Small intestine (tissue), 7 donors: ENCODE measurements around the gene ROPN1B. TPM values are rescaled to one million over a fixed set of nuclear protein-coding genes. Genes with fewer than 3 reads are reported as not detected.
"Not testable (repeated sequence)": the region's sequence is repeated elsewhere in the genome, so short reads cannot be mapped to it uniquely, and the experiment has no call there.

Experiments used
- DNase-seq, 2 donors: peaks; one replicate each; pipeline versions ENCODE4 v3.0.0 to v3.0.0-alpha.2; 2013
- FAIRE-seq: peaks from 2 replicates; lab custom pipeline; 2012; peaks lifted over from hg19 to GRCh38; lab: Jason Lieb, UNC
- H3K27ac ChIP-seq, 3 donors: one replicate each; pipeline ENCODE4 v1.5.1; 2013; ENCODE audit warnings: low read length in 2 of 3, mild to moderate bottlenecking in 2 of 3, control low read depth in 1 of 3, inconsistent platforms in 1 of 3, low read depth in 1 of 3, moderate library complexity in 1 of 3
- H3K27me3 ChIP-seq, 3 donors: one replicate each; pipeline ENCODE4 v1.6.1; 2013; ENCODE audit warnings: low read length in 3 of 3, inconsistent platforms in 1 of 3; ENCODE audit not compliant: control insufficient read depth in 3 of 3, insufficient read depth in 3 of 3
- H3K36me3 ChIP-seq, 3 donors: one replicate each; pipeline ENCODE4 v1.6.1; 2013; ENCODE audit warnings: low read length in 3 of 3, inconsistent platforms in 1 of 3, low read depth in 1 of 3, mild to moderate bottlenecking in 1 of 3, moderate library complexity in 1 of 3; ENCODE audit not compliant: control insufficient read depth in 3 of 3, insufficient read depth in 2 of 3
- H3K4me1 ChIP-seq, 3 donors: one replicate each; pipeline ENCODE4 v1.6.1; 2013; ENCODE audit warnings: low read length in 2 of 3, inconsistent platforms in 1 of 3, low read depth in 1 of 3, mild to moderate bottlenecking in 1 of 3, moderate library complexity in 1 of 3; ENCODE audit not compliant: control insufficient read depth in 3 of 3, insufficient read depth in 2 of 3
- H3K4me3 ChIP-seq, 3 donors: one replicate each; pipeline ENCODE4 v1.5.1; 2013; ENCODE audit warnings: low read length in 3 of 3, control low read depth in 1 of 3, inconsistent platforms in 1 of 3, low read depth in 1 of 3, mild to moderate bottlenecking in 1 of 3, moderate library complexity in 1 of 3
- H3K9me3 ChIP-seq, 2 donors: one replicate each; pipeline ENCODE4 v1.6.1; 2013; ENCODE audit warnings: low read depth in 1 of 2, low read length in 1 of 2; ENCODE audit not compliant: control insufficient read depth in 2 of 2, insufficient read depth in 1 of 2
- WGBS, 3 donors: extraction: QIAGEN DNeasy Blood & Tissue Kit; methylation state at CpG; one replicate each; pipeline ENCODE4 v1.1.7; 2013; 5-methylcytosine and 5-hydroxymethylcytosine counted together
- polyA plus RNA-seq, 4 donors: library from polyadenylated mRNA; stranded (reverse) in 3 of 4; unstranded in 1 of 4; fragments of 200-250 nt in 3 of 4; fragments of 120-200 nt in 1 of 4; gene quantifications; one replicate each; pipeline versions ENCODE4 v1.2.1 to v1.2.3, GENCODE V29; 2013
- donor health status: healthy with polysubstance abuse.
- donor health status: control.
- donor health status: control.
- donor health status: Bipolar disorder and iron deficiency.
- donor health status: healthy.

The ROPN1B gene
- polyA plus RNA-seq, 4 donors: 0.06 to 0.07 TPM; not detected in 2

DNA sequence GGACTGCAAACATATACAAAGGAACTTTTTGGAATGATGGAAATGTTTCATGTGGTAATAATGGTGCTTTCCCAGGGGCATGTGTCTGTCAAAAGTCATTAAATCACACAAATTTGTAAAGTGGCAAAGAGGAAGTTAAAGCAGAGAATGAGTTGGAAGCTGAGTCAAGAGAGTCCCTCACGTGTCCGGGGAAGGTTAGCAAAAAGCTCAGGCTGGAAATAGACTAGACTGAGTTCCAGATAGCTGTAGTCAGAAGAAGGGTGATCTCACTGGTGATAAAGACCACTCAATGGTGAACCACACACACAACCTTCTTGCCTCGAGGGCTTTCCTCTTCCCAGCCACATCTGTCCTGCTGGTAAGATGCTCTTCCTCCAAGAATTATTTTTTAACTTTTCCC is 20.1 kb upstream of the ROPN1B start:
- not testable (repeated sequence) for H3K4me1 ChIP-seq, FAIRE-seq, DNase-seq, H3K27me3 ChIP-seq, H3K36me3 ChIP-seq, H3K27ac ChIP-seq, H3K4me3 ChIP-seq, H3K9me3 ChIP-seq
- WGBS, 3 donors: 46 to 80% (median 54%) methylated on average over 3 of the region's 3 CpGs

- not testable (repeated sequence) for DNase-seq, H3K27me3 ChIP-seq, H3K4me3 ChIP-seq, FAIRE-seq, H3K4me1 ChIP-seq, H3K36me3 ChIP-seq, H3K9me3 ChIP-seq, H3K27ac ChIP-seq
- WGBS, 3 donors: 77 to 89% (median 86%) methylated on average over 3 of the region's 3 CpGs
These were observed 17.8 kb upstream of the ROPN1B start for GRCh38 chr3:125951176-125951575.

GRCh38 chr3:125957020-125957419 is 12.0 kb upstream of the ROPN1B start:
- H3K27me3 ChIP-seq, H3K27ac ChIP-seq, H3K4me1 ChIP-seq, H3K36me3 ChIP-seq, FAIRE-seq, H3K9me3 ChIP-seq, DNase-seq, H3K4me3 ChIP-seq: not testable (repeated sequence)
- WGBS, 3 donors: 88 to 93% (median 89%) methylated on average over 4 of the region's 4 CpGs

GRCh38 chr3:125957674-125958510 is 11.1 kb upstream of the ROPN1B start:
- WGBS, 3 donors: 9 to 25% (median 11%) methylated on average over 25 to 75 of the region's 75 CpGs
- Histone ChIP-seq H3K9me3 (no peaks in the 10 kb centered on the region), H3K4me1 (no peaks in the 10 kb centered on the region), H3K4me3 (no peak overlapping the region), H3K27ac (no peak overlapping the region), H3K27me3 (peaks cover 0 to 9% (median 7%) of the 10 kb centered on the region in 3 donors), H3K36me3 (no peaks in the 10 kb centered on the region)
- DNase-seq (peak in 1 of 2 donors; percentile 11), FAIRE-seq (no peak)

GRCh38 chr3:125958511-125959316 is 10.3 kb upstream of the ROPN1B start:
- H3K27ac ChIP-seq: no peak overlapping the region
- H3K4me3 ChIP-seq: no peak overlapping the region
- no peak for DNase-seq
- no peaks in the 10 kb centered on the region for H3K36me3 ChIP-seq
- 73 to 83% (median 76%) methylated on average over 37 to 46 of the region's 46 CpGs for WGBS, 3 donors
- H3K4me1 ChIP-seq: no peaks in the 10 kb centered on the region
- FAIRE-seq: no peak
- H3K9me3 ChIP-seq: no peaks in the 10 kb centered on the region
- H3K27me3 ChIP-seq: peaks cover 0 to 11% (median 9%) of the 10 kb centered on the region in 3 donors

GRCh38 chr3:125959317-125960065 is 9.5 kb upstream of the ROPN1B start:
- WGBS, 3 donors: 95 to 96% (median 95%) methylated on average over 35 to 39 of the region's 39 CpGs
- FAIRE-seq (no peak), DNase-seq (no peak)
- no peak overlapping the region for H3K27ac ChIP-seq
- H3K4me1 ChIP-seq: no peaks in the 10 kb centered on the region
- H3K4me3 ChIP-seq: no peak overlapping the region
- no peaks in the 10 kb centered on the region for H3K9me3 ChIP-seq
- H3K27me3 ChIP-seq: peaks cover 0 to 11% (median 9%) of the 10 kb centered on the region in 3 donors
- H3K36me3 ChIP-seq: no peaks in the 10 kb centered on the region

DNA sequence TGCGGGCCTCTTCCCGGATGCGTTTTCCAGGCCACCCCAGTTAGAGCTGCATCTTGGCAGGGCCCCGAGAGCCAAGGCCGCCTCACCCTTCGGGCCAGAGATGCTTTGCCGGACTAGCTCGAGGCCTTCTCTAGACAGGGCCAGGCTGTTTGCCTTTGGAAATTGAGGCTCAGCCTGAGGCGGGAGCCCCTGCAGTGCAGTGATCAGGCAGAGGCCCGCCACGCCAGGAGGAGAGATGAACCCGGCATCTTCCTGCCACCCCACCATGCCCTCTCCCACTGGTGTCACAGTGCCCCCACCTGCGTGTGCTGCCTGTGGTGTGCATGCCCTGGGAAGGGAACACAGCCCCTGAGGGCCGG is 8.9 kb upstream of the ROPN1B start:
- Histone ChIP-seq H3K4me3 (no peak overlapping the region), H3K9me3 (no peaks in the 10 kb centered on the region), H3K4me1 (no peaks in the 10 kb centered on the region), H3K36me3 (no peaks in the 10 kb centered on the region), H3K27ac (no peak overlapping the region), H3K27me3 (peaks cover 0 to 14% (median 11%) of the 10 kb centered on the region in 3 donors)
- no peak for FAIRE-seq
- 91 to 93% (median 93%) methylated on average over 14 of the region's 14 CpGs for WGBS, 3 donors
- no peak for DNase-seq
